Measurements from ENCODE around the gene ORM2. TPM values are rescaled to one million over a fixed set of nuclear protein-coding genes. Genes with fewer than 3 reads are reported as not detected.

The ORM2 gene
- total and polyA plus RNA-seq, 5 donors, result 0.27 TPM; not detected in 4

- Histone ChIP-seq H3K4me3 (ENCODE audit: low read length) (no peak overlapping the region), H3K27ac (ENCODE audit: low read length) (no peak overlapping the region), H3K4me1 (ENCODE audit: control insufficient read depth, insufficient read depth, low read length) (no peaks in the 10 kb centered on the region), H3K27me3 (ENCODE audit: control insufficient read depth, insufficient read depth) (no peaks in the 10 kb centered on the region), H3K9me3 (ENCODE audit: control insufficient read depth, low read length) (no peaks in the 10 kb centered on the region)
- 82% methylated on average over 16 of the region's 16 CpGs for WGBS
- ATAC-seq (no peak), DNase-seq (peak; percentile 9 to 40 (median 33))
- intact Hi-C loops (cut with DNase I), result no loop called here
Measured at GRCh38 chr9:114287001-114287762, 42.5 kb upstream of the ORM2 start.

DNA sequence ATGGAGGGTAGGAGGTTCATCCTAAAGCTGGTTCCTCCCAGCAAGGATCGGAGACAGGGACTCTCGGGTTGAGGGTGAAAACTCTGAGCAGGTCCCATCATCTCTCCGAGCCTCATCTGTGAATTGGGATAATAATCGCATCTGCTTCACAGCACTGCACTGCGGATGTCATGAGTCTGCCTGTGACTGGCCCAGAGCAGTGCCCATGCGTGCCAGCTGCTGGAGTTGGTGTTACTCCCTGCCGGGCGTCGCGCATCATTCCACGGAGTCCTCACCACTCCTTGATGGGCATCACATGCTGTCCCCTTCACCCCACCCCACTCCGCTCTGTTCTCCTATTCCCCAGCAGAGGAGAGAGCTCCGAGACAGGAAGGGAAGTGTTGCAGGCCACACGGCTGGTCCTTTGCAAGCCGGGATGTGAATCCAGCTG, 41.9 kb upstream of the ORM2 start:
- ATAC-seq, result no peak

GRCh38 chr9:114288193-114289091, 41.2 kb upstream of the ORM2 start:
- H3K4me3 ChIP-seq (ENCODE audit: low read length), result no peak overlapping the region
- 76% methylated on average over 23 of the region's 23 CpGs for WGBS
- ATAC-seq, result no peak
- no peak overlapping the region for H3K27ac ChIP-seq (ENCODE audit: low read length)
- DNase-seq, result peak; percentile 5 to 43 (median 37)
- H3K27me3 ChIP-seq (ENCODE audit: control insufficient read depth, insufficient read depth), result no peaks in the 10 kb centered on the region
- no peaks in the 10 kb centered on the region for H3K4me1 ChIP-seq (ENCODE audit: control insufficient read depth, insufficient read depth, low read length)
- H3K9me3 ChIP-seq (ENCODE audit: control insufficient read depth, low read length), result no peaks in the 10 kb centered on the region
- intact Hi-C loops (cut with DNase I), result no loop called here

More for the DNA sequence above, 41.9 kb upstream of the ORM2 start:
- Histone ChIP-seq H3K27ac (ENCODE audit: low read length) (no peak overlapping the region), H3K27me3 (ENCODE audit: control insufficient read depth, insufficient read depth) (no peaks in the 10 kb centered on the region), H3K4me3 (ENCODE audit: low read length) (no peak overlapping the region), H3K4me1 (ENCODE audit: control insufficient read depth, insufficient read depth, low read length) (no peaks in the 10 kb centered on the region), H3K9me3 (ENCODE audit: control insufficient read depth, low read length) (no peaks in the 10 kb centered on the region)
- 77% methylated on average over 15 of the region's 15 CpGs for WGBS
- peak; percentile 10 to 41 (median 38) for DNase-seq
- intact Hi-C loops (cut with DNase I), result no loop called here

DNA sequence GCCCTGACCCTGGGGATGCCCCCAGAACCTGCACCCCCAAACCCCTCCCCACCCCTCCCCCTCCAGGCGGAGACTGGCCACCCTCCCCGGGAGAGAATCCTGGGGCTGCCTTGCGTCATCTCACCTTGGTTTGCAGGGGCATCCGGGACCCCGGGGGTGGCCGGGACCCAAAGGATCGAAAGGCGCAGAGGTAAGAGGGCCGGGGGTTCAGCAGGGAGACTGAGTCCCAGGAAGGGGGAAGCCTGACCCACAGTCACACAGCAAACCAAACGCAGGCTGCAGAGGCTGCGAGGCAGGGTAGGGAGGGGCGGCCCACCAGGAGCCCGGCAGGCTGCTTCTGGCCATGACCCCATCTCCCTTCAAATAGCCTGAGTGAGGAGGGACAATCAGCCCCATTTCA, 40.6 kb upstream of the ORM2 start:
- Histone ChIP-seq H3K27ac (ENCODE audit: low read length) (no peak overlapping the region), H3K4me3 (ENCODE audit: low read length) (no peak overlapping the region), H3K27me3 (ENCODE audit: control insufficient read depth, insufficient read depth) (no peaks in the 10 kb centered on the region), H3K4me1 (ENCODE audit: control insufficient read depth, insufficient read depth, low read length) (no peaks in the 10 kb centered on the region), H3K9me3 (ENCODE audit: control insufficient read depth, low read length) (no peaks in the 10 kb centered on the region)
- ATAC-seq, result no peak
- DNase-seq, result peak in 2 of 3 donors; percentile 3 to 59
- intact Hi-C loops (cut with DNase I), result no loop called here
- WGBS, result 89% methylated on average over 13 of the region's 13 CpGs

DNA sequence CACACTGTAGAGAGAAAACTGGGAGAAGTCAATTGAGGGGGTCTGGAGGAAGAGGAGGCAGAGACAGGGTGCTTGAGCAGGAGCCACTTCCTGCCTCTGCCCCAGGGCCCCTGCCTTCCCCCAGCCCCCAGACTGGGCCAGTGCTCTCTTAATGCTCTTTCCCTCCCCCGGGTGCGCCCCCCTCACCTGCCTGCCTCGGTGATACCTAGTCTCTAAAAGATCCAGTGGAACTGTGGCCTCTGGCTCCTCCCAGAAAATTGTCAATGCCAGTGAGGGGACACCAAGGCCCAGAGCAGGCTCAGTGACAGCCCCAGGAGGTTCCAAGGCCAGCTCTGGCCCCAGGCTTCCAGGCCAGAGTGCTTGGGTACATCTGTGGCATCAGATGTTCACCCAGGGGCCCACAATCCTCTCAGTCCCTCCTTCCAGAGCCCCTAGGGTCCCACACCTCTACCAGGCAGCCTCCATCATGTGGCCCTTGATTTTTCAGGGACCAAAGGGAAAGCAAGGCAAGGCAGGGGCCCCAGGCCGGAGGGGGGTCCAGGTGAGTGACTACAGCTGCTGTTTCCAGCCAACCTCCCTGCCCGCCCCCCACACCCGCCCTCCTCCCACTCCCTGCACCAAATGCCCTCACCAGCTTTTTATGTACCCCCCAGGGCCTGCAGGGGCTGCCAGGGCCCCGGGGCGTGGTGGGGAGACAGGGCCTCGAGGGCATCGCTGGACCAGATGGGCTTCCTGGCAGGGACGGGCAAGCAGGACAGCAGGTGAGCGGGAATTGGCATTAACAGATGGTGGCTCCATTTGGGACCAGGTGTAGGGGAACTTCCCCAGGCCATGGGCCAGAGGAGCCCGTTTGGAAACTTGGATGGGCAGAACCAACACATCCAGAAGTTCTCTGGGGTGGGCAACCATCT, 39.8 kb upstream of the ORM2 start:
- Histone ChIP-seq H3K27me3 (ENCODE audit: control insufficient read depth, insufficient read depth) (no peaks in the 10 kb centered on the region), H3K4me1 (ENCODE audit: control insufficient read depth, insufficient read depth, low read length) (no peaks in the 10 kb centered on the region), H3K9me3 (ENCODE audit: control insufficient read depth, low read length) (no peaks in the 10 kb centered on the region), H3K27ac (ENCODE audit: low read length) (no peak overlapping the region), H3K4me3 (ENCODE audit: low read length) (no peak overlapping the region)
- 85% methylated on average over 13 of the region's 13 CpGs for WGBS
- DNase-seq, result peak; percentile 8 to 52 (median 40)
- ATAC-seq, result no peak
- intact Hi-C loops (cut with DNase I), result loop anchor here in 3 of 4 donors (2.0 to 10.0 kb wide), 6 partner anchors 133 to 485 kb away; partner anchors contain the start of gene COL27A1 (in 2 of the 3)

- intact Hi-C loops (cut with DNase I), result loop anchor here in 3 of 4 donors (2.0 to 10.0 kb wide), 6 partner anchors 133 to 486 kb away; partner anchors contain the start of gene COL27A1 (in 2 of the 3)
- no peak overlapping the region for H3K4me3 ChIP-seq (ENCODE audit: low read length)
- H3K27me3 ChIP-seq (ENCODE audit: control insufficient read depth, insufficient read depth), result no peaks in the 10 kb centered on the region
- ATAC-seq, result peak in 1 of 2 donors; percentile 7
- WGBS, result 61% methylated on average over 7 of the region's 7 CpGs
- DNase-seq, result peak; percentile 6 to 47 (median 17)
- no peak overlapping the region for H3K27ac ChIP-seq (ENCODE audit: low read length)
- H3K9me3 ChIP-seq (ENCODE audit: control insufficient read depth, low read length), result no peaks in the 10 kb centered on the region
- no peaks in the 10 kb centered on the region for H3K4me1 ChIP-seq (ENCODE audit: control insufficient read depth, insufficient read depth, low read length)
Measured at GRCh38 chr9:114290561-114290986, 39.1 kb upstream of the ORM2 start.

- intact Hi-C loops (cut with DNase I), result loop anchor here in 3 of 4 donors (2.0 to 10.0 kb wide), 6 partner anchors 134 to 486 kb away; partner anchors contain the start of gene COL27A1 (in 2 of the 3)
- no peak overlapping the region for H3K4me3 ChIP-seq (ENCODE audit: low read length)
- H3K9me3 ChIP-seq (ENCODE audit: control insufficient read depth, low read length), result no peaks in the 10 kb centered on the region
- H3K4me1 ChIP-seq (ENCODE audit: control insufficient read depth, insufficient read depth, low read length), result no peaks in the 10 kb centered on the region
- no peak overlapping the region for H3K27ac ChIP-seq (ENCODE audit: low read length)
- peak; percentile 66 to 87 (median 87) for DNase-seq
- peak; percentile 25 to 34 for ATAC-seq
- no peaks in the 10 kb centered on the region for H3K27me3 ChIP-seq (ENCODE audit: control insufficient read depth, insufficient read depth)
- 17% methylated on average over 12 of the region's 12 CpGs for WGBS
Measured at GRCh38 chr9:114291064-114291474, 38.6 kb upstream of the ORM2 start.

GRCh38 chr9:114291886-114292590, 37.6 kb upstream of the ORM2 start:
- intact Hi-C loops (cut with DNase I), result loop anchor here in 3 of 4 donors (2.0 to 10.0 kb wide), 6 partner anchors 135 to 487 kb away; partner anchors contain the start of gene COL27A1 (in 2 of the 3)
- no peak overlapping the region for H3K27ac ChIP-seq (ENCODE audit: low read length)
- DNase-seq (peak in 2 of 3 donors; percentile 2 to 36), ATAC-seq (no peak)
- no peaks in the 10 kb centered on the region for H3K4me1 ChIP-seq (ENCODE audit: control insufficient read depth, insufficient read depth, low read length)
- H3K27me3 ChIP-seq (ENCODE audit: control insufficient read depth, insufficient read depth), result no peaks in the 10 kb centered on the region
- no peak overlapping the region for H3K4me3 ChIP-seq (ENCODE audit: low read length)
- H3K9me3 ChIP-seq (ENCODE audit: control insufficient read depth, low read length), result no peaks in the 10 kb centered on the region
- WGBS, result 91% methylated on average over 11 of the region's 11 CpGs

DNA sequence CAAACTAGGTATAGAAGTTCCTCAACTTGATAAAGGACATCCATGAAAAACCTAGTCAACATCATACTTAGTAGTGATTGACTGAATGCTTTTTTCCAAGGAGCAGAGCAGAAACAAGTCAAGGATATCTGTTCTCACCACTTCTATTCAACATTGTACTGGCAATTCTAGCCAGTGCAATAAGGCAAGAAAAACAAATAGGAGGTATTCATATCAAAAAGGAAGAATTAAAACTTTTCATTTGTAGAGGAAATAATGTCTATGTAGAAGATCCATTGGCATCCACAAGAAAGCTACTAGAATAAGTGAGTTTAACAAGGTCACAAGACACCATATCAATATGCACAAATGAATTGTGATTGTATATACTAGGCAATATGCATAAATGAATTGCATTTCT, 35.0 kb upstream of the ORM2 start:
- H3K4me1 ChIP-seq (ENCODE audit: control insufficient read depth, insufficient read depth, low read length), result no peaks in the 10 kb centered on the region
- H3K27ac ChIP-seq (ENCODE audit: low read length), result no peak overlapping the region
- no peak overlapping the region for H3K4me3 ChIP-seq (ENCODE audit: low read length)
- H3K9me3 ChIP-seq (ENCODE audit: control insufficient read depth, low read length), result no peaks in the 10 kb centered on the region
- ATAC-seq, result no peak
- no peak for DNase-seq
- intact Hi-C loops (cut with DNase I), result loop anchor here in 3 of 4 donors (5.0 to 10.0 kb wide), 4 partner anchors 137 to 490 kb away; partner anchors contain the start of gene COL27A1 (in 1 of the 3)
- no peaks in the 10 kb centered on the region for H3K27me3 ChIP-seq (ENCODE audit: control insufficient read depth, insufficient read depth)
